Measurements from ENCODE around the gene TMEM208. TPM values are rescaled to one million over a fixed set of nuclear protein-coding genes. Genes with fewer than 3 reads are reported as not detected.

TMEM208 gene
- total and polyA plus RNA-seq, 4 donors, result 22.3 to 140 (median 70.2) TPM

- H3K4me3 ChIP-seq (ENCODE audit: low read depth in 1 of 3, low read length in 3 of 3), result no peak overlapping the region
- no peaks in the 10 kb centered on the region for H3K27me3 ChIP-seq (ENCODE audit: control insufficient read depth in 4 of 4, insufficient read depth in 4 of 4, low read length in 3 of 4)
- 88% methylated on average over 11 of the region's 11 CpGs for WGBS
- no peak overlapping the region for H3K9ac ChIP-seq (ENCODE audit: low read depth in 1 of 2, low read length in 2 of 2)
- H3K9me3 ChIP-seq (ENCODE audit: control insufficient read depth in 4 of 4, low read length in 3 of 4), result no peaks in the 10 kb centered on the region
- DNase-seq (ENCODE audit: low spot score), result no peak
- no peak overlapping the region for H3K27ac ChIP-seq (ENCODE audit: low read depth in 1 of 2, low read length in 2 of 2)
- H3K4me1 ChIP-seq (ENCODE audit: control insufficient read depth in 4 of 4, insufficient read depth in 4 of 4, low read length in 3 of 4), result no peaks in the 10 kb centered on the region
- H3K36me3 ChIP-seq (ENCODE audit: control insufficient read depth in 4 of 4, insufficient read depth in 3 of 4, low read depth in 1 of 4, low read length in 3 of 4), result no peaks in the 10 kb centered on the region
- no peak for TF ChIP-seq RXRA (IDR thresholded peaks at IDR 0.05)
- TF ChIP-seq JUND (IDR thresholded peaks at IDR 0.05), result no peak
- TF ChIP-seq EGR1 (IDR thresholded peaks at IDR 0.05; ENCODE audit: low read depth in 2 of 2), result no peak
- TF ChIP-seq FOXA2 (IDR thresholded peaks at IDR 0.05), result no peak
- no peak for TF ChIP-seq TAF1 (conservative IDR thresholded peaks at IDR 0.05)
- TF ChIP-seq YY1 (IDR thresholded peaks at IDR 0.05), result no peak
- TF ChIP-seq HNF4A (conservative IDR thresholded peaks at IDR 0.05), result no peak
- no peak for TF ChIP-seq RAD21 (IDR thresholded peaks at IDR 0.05)
- no peak for TF ChIP-seq GABPA (IDR thresholded peaks at IDR 0.05 in 1 of 2, conservative IDR thresholded peaks at IDR 0.05 in 1 of 2)
- no peak for TF ChIP-seq SP1 (IDR thresholded peaks at IDR 0.05)
- TF ChIP-seq ATF3 (IDR thresholded peaks at IDR 0.05), result no peak
- TF ChIP-seq REST (IDR thresholded peaks at IDR 0.05), result no peak
These were observed 44.0 kb downstream of the TMEM208 start for GRCh38 chr16:67270931-67271338.

- DNase-seq (ENCODE audit: low spot score), result no peak
- Histone ChIP-seq H3K9ac (ENCODE audit: low read depth in 1 of 2, low read length in 2 of 2) (no peak overlapping the region), H3K27ac (ENCODE audit: low read depth in 1 of 2, low read length in 2 of 2) (no peak overlapping the region), H3K4me3 (ENCODE audit: low read depth in 1 of 3, low read length in 3 of 3) (no peak overlapping the region), H3K36me3 (ENCODE audit: control insufficient read depth in 4 of 4, insufficient read depth in 3 of 4, low read depth in 1 of 4, low read length in 3 of 4) (no peaks in the 10 kb centered on the region), H3K9me3 (ENCODE audit: control insufficient read depth in 4 of 4, low read length in 3 of 4) (no peaks in the 10 kb centered on the region), H3K4me1 (ENCODE audit: control insufficient read depth in 4 of 4, insufficient read depth in 4 of 4, low read length in 3 of 4) (no peaks in the 10 kb centered on the region), H3K27me3 (ENCODE audit: control insufficient read depth in 4 of 4, insufficient read depth in 4 of 4, low read length in 3 of 4) (no peaks in the 10 kb centered on the region)
- TF ChIP-seq GABPA (IDR thresholded peaks at IDR 0.05 in 1 of 2, conservative IDR thresholded peaks at IDR 0.05 in 1 of 2) (no peak), HNF4G (IDR thresholded peaks at IDR 0.05) (no peak), NR2F2 (IDR thresholded peaks at IDR 0.05) (no peak), RAD21 (IDR thresholded peaks at IDR 0.05) (no peak), SP1 (IDR thresholded peaks at IDR 0.05) (no peak), REST (IDR thresholded peaks at IDR 0.05) (no peak), TAF1 (conservative IDR thresholded peaks at IDR 0.05) (no peak), CTCF (IDR thresholded peaks at IDR 0.05; ENCODE audit: low read depth, low read length, missing input control) (no peak), ATF3 (IDR thresholded peaks at IDR 0.05) (no peak), FOXA1 (IDR thresholded peaks at IDR 0.05) (no peak), RXRA (IDR thresholded peaks at IDR 0.05) (no peak), JUND (IDR thresholded peaks at IDR 0.05) (no peak), HNF4A (conservative IDR thresholded peaks at IDR 0.05) (no peak), ZBTB33 (IDR thresholded peaks at IDR 0.05) (no peak), MAX (IDR thresholded peaks at IDR 0.05) (no peak), FOXA2 (IDR thresholded peaks at IDR 0.05) (no peak), EGR1 (IDR thresholded peaks at IDR 0.05; ENCODE audit: low read depth in 2 of 2) (no peak), YY1 (IDR thresholded peaks at IDR 0.05) (no peak)
- 95% methylated on average over 4 of the region's 4 CpGs for WGBS
These were observed 44.5 kb downstream of the TMEM208 start for GRCh38 chr16:67271446-67271845.
